HepG2 (cell line): ENCODE data around the gene GPR149. TPM values are rescaled to one million over a fixed set of nuclear protein-coding genes. Genes with fewer than 3 reads are reported as not detected.

Experiments used
- ATAC-seq: fragments of 200-7000 bp; cut with Tn5 transposase; 3 replicates; pipeline ENCODE4 v1.9.1; 2020; ENCODE audit warnings: mild to moderate bottlenecking, moderate library complexity
- BruUV-seq: library from RNA; stranded (reverse); fragments of 400-500 nt; replicated peaks from 2 replicates; lab custom pipeline; 2021; lab: Mats Ljungman, UMichigan
- CTCF ChIA-PET: fragments of 300-600 bp; formaldehyde crosslinking; extraction: SDS; loops from one replicate; lab custom pipeline; 2021; ENCODE audit warnings: low total read pairs, inconsistent platforms, low intra/inter-chr PET ratio; lab: Yijun Ruan, JAX
- POLR2A ChIA-PET: fragments of 350-600 bp; sonication (Branson Sonifier 250); formaldehyde crosslinking; loops from one replicate; lab custom pipeline; 2020; ENCODE audit warnings: antibody characterized with exemption, inconsistent platforms; lab: Yijun Ruan, JAX
- DNase-seq: peaks from one replicate; pipeline ENCODE4 v3.0.0-alpha.2; 2015; ENCODE audit warnings: low spot score
- FAIRE-seq: peaks from 3 replicates; lab custom pipeline; 2011; peaks lifted over from hg19 to GRCh38; lab: Jason Lieb, UNC
- H2AFZ ChIP-seq: one replicate; pipeline ENCODE4 v1.6.1; 2011; ENCODE audit warnings: low read length, inconsistent platforms
- H3K27ac ChIP-seq: fragments of 300-600 bp; 3 replicates; pipeline ENCODE4 v1.8.0; 2011; ENCODE audit warnings: mixed run types, mild to moderate bottlenecking, mixed read lengths, low read length, inconsistent platforms; ENCODE audit not compliant: insufficient read depth; ENCODE audit errors: extremely low read length
- H3K27me3 ChIP-seq, 2 experiments: fragments of 200-600 bp in 1 of 2; 2 replicates in 1 of 2; 3 replicates in 1 of 2; pipeline versions ENCODE4 v1.6.0 to v1.8.0; 2011; ENCODE audit warnings: low read length in 2 of 2, mild to moderate bottlenecking in 2 of 2, moderate library complexity in 2 of 2, inconsistent platforms in 1 of 2; ENCODE audit not compliant: insufficient read depth in 2 of 2, control insufficient read depth in 1 of 2
- H3K36me3 ChIP-seq, 2 experiments: fragments of 200-600 bp in 1 of 2; replicated peaks in 1 of 2; 2 replicates in 1 of 2; 3 replicates in 1 of 2; pipeline versions ENCODE4 v1.5.1 to v1.8.0; 2011; ENCODE audit warnings: low read length in 2 of 2, inconsistent platforms in 1 of 2; ENCODE audit not compliant: insufficient read depth in 2 of 2, control insufficient read depth in 1 of 2
- H3K4me1 ChIP-seq: 2 replicates; pipeline ENCODE4 v1.5.1; 2012; ENCODE audit warnings: low read length, inconsistent platforms; ENCODE audit not compliant: insufficient read depth
- H3K4me2 ChIP-seq: 2 replicates; pipeline ENCODE4 v1.6.0; 2011; ENCODE audit warnings: low read depth, low read length, inconsistent platforms
- H3K4me3 ChIP-seq, 3 experiments: fragments of 200-600 bp in 1 of 3; sonication (generic), shearing (Covaris generic) in 1 of 3; replicated peaks in 1 of 3; 2 replicates each; pipeline ENCODE4 v1.5.1; 2011 to 2016; ENCODE audit warnings: low read length in 3 of 3, inconsistent platforms in 2 of 3, low read depth in 2 of 3, mild to moderate bottlenecking in 2 of 3, control low read depth in 1 of 3, mixed read lengths in 1 of 3; ENCODE audit not compliant: insufficient read depth in 1 of 3
- H3K79me2 ChIP-seq: one replicate; pipeline ENCODE4 v1.6.1; 2011; ENCODE audit warnings: low read length, inconsistent platforms; ENCODE audit not compliant: insufficient read depth
- H3K9ac ChIP-seq: 2 replicates; pipeline ENCODE4 v1.6.0; 2011; ENCODE audit warnings: mild to moderate bottlenecking, low read depth, low read length, inconsistent platforms; ENCODE audit not compliant: insufficient read depth
- H3K9me3 ChIP-seq: 2 replicates; pipeline ENCODE4 v1.5.1; 2012; ENCODE audit warnings: mild to moderate bottlenecking, low read length
- H4K20me1 ChIP-seq: 2 replicates; pipeline ENCODE4 v1.6.0; 2011; ENCODE audit warnings: inconsistent platforms, mild to moderate bottlenecking, low read length, moderate library complexity; ENCODE audit not compliant: insufficient read depth
- CREM ChIP-seq, 2 experiments: sonication (generic) in 1 of 2; formaldehyde crosslinking in 1 of 2; IDR thresholded peaks; 2 replicates each; pipeline versions ENCODE4 v1.4.0 to v1.6.1; 2016 to 2020; ENCODE audit warnings: antibody characterized with exemption in 1 of 2, mild to moderate bottlenecking in 1 of 2, missing genetic modification reagents in 1 of 2
- DRAP1 ChIP-seq: IDR thresholded peaks from 2 replicates; pipeline ENCODE4 v1.6.1; 2016; ENCODE audit warnings: missing genetic modification reagents, missing compliant biosample characterization
- IRF1 ChIP-seq: sonication (generic); formaldehyde crosslinking; IDR thresholded peaks from 2 replicates; pipeline ENCODE4 v1.4.0; 2020; ENCODE audit warnings: low read depth, mild to moderate bottlenecking, missing genetic modification reagents
- SOX13 ChIP-seq, 3 experiments: fragments of 450-650 bp in 1 of 3; sonication (generic) in 1 of 3; formaldehyde crosslinking in 1 of 3; IDR thresholded peaks in 2 of 3; conservative IDR thresholded peaks in 1 of 3; 2 replicates each; pipeline versions ENCODE4 v1.5.0 to v1.6.1; 2016 to 2020; ENCODE audit warnings: antibody characterized with exemption in 1 of 3, mild to moderate bottlenecking in 1 of 3, missing compliant biosample characterization in 1 of 3, missing genetic modification reagents in 1 of 3, moderate library complexity in 1 of 3
- SOX6 ChIP-seq, 2 experiments: fragments of 450-650 bp in 1 of 2; sonication (generic) in 1 of 2; formaldehyde crosslinking in 1 of 2; IDR thresholded peaks; 2 replicates each; pipeline versions ENCODE4 v1.4.0 to v1.6.1; 2017 to 2020; ENCODE audit warnings: antibody characterized with exemption in 1 of 2, mild to moderate bottlenecking in 1 of 2, missing genetic modification reagents in 1 of 2
- ZBTB21 ChIP-seq: sonication (generic); formaldehyde crosslinking; IDR thresholded peaks from 2 replicates; pipeline ENCODE4 v1.4.0; 2020; ENCODE audit warnings: missing genetic modification reagents
- ZFP36 ChIP-seq: fragments of 150-350 bp; IDR thresholded peaks from 2 replicates; pipeline ENCODE4 v1.6.1; 2018; ENCODE audit warnings: borderline replicate concordance, low read length, low read depth; ENCODE audit not compliant: partially characterized antibody
- ZNF10 ChIP-seq: sonication (generic); formaldehyde crosslinking; IDR thresholded peaks from 2 replicates; pipeline ENCODE4 v1.4.0; 2020; ENCODE audit warnings: mild to moderate bottlenecking, low read depth, missing genetic modification reagents, borderline replicate concordance
- ZNF101 ChIP-seq: sonication (generic); formaldehyde crosslinking; IDR thresholded peaks from 2 replicates; pipeline ENCODE4 v1.4.0; 2020; ENCODE audit warnings: mild to moderate bottlenecking, low read depth, missing genetic modification reagents, borderline replicate concordance
- ZNF124 ChIP-seq: sonication (generic); formaldehyde crosslinking; IDR thresholded peaks from 2 replicates; pipeline ENCODE4 v1.4.0; 2020; ENCODE audit warnings: missing genetic modification reagents
- ZNF143 ChIP-seq: sonication (generic); formaldehyde crosslinking; IDR thresholded peaks from 2 replicates; pipeline ENCODE4 v1.4.0; 2020; ENCODE audit warnings: missing genetic modification reagents
- ZNF280D ChIP-seq: sonication (generic); formaldehyde crosslinking; IDR thresholded peaks from 2 replicates; pipeline ENCODE4 v1.5.1; 2020; ENCODE audit warnings: mild to moderate bottlenecking, missing genetic modification reagents
- ZNF33B ChIP-seq: sonication (generic); formaldehyde crosslinking; IDR thresholded peaks from 2 replicates; pipeline ENCODE4 v1.5.1; 2020; ENCODE audit warnings: mild to moderate bottlenecking, missing genetic modification reagents
- ZNF530 ChIP-seq: sonication (generic); formaldehyde crosslinking; IDR thresholded peaks from 2 replicates; pipeline ENCODE4 v1.5.0; 2020; ENCODE audit warnings: low read depth, mild to moderate bottlenecking, missing genetic modification reagents
- ZNF652 ChIP-seq: IDR thresholded peaks from 2 replicates; pipeline ENCODE4 v1.6.1; 2016; ENCODE audit warnings: low read depth, borderline replicate concordance
- ZNF770 ChIP-seq: sonication (generic); formaldehyde crosslinking; IDR thresholded peaks from 2 replicates; pipeline ENCODE4 v1.5.0; 2020; ENCODE audit warnings: mild to moderate bottlenecking, missing genetic modification reagents
- in situ Hi-C: cut with HindIII; loops from 2 replicates; pipeline ENCODE4 v1.10.0; 2017; ENCODE audit warnings: low pct_unique_long_range_greater_than_20kb; ENCODE audit not compliant: extremely low pct_ligation_motif_present
- intact Hi-C: fragments of 100-400 bp; cut with micrococcal nuclease; formaldehyde crosslinking; loops from one replicate; pipeline ENCODE4 v1.10.0; 2022; ENCODE audit not compliant: unreplicated experiment
- polyA plus RNA-seq, 8 experiments: library from polyadenylated mRNA; depleted of rRNA in 3 of 8; stranded (reverse) in 7 of 8; unstranded in 1 of 8; fragments of >200 nt; fragmentation: Illumina TruSeq in 4 of 8; extraction: Trizol in 4 of 8; gene quantifications; 2 replicates each; pipeline versions ENCODE4 v1.2.1 to v1.2.3, GENCODE V29; 2011 to 2016; ENCODE audit warnings: low read depth in 4 of 8, missing spikeins in 1 of 8, mixed read lengths in 1 of 8; ENCODE audit not compliant: insufficient read depth in 1 of 8
- total RNA-seq, 5 experiments: library from RNA; depleted of rRNA; stranded (reverse); fragments of >200 nt; fragmentation: Illumina TruSeq; extraction: Trizol; gene quantifications; 2 replicates each; pipeline ENCODE4 v1.2.3, GENCODE V29; 2016; ENCODE audit warnings: low read depth in 1 of 5

The GPR149 gene
- total and polyA plus RNA-seq, 2 of the 13 experiments (the other 11 are each of a cell fraction or from before 2014, with no cell fraction given) = not detected

- no peak for TF ChIP-seq ZBTB21 (CRISPR knock-in tag)
- no peak for TF ChIP-seq DRAP1 (CRISPR knock-in tag)
- no peak for TF ChIP-seq ZNF124 (CRISPR knock-in tag)
- TF ChIP-seq SOX13 (IDR thresholded peaks at IDR 0.05) = no peak
- no peak for TF ChIP-seq SOX13 (CRISPR knock-in tag; conservative IDR thresholded peaks at IDR 0.05 in 1 of 2, IDR thresholded peaks at IDR 0.05 in 1 of 2)
- no peak for TF ChIP-seq SOX6 (IDR thresholded peaks at IDR 0.05)
- no peak for TF ChIP-seq SOX6 (CRISPR knock-in tag; IDR thresholded peaks at IDR 0.05)
- TF ChIP-seq ZNF33B (CRISPR knock-in tag) = no peak
- no peak for TF ChIP-seq ZNF530 (CRISPR knock-in tag)
- TF ChIP-seq ZNF101 (CRISPR knock-in tag) = no peak
- no peak for TF ChIP-seq ZNF10 (CRISPR knock-in tag)
- TF ChIP-seq ZFP36 = no peak
- TF ChIP-seq CREM (IDR thresholded peaks at IDR 0.05) = no peak
- no peak for TF ChIP-seq CREM (CRISPR knock-in tag; IDR thresholded peaks at IDR 0.05)
- TF ChIP-seq, all 625 proteins: peak for 0
These were observed 125.1 kb downstream of the GPR149 start (continued) for GRCh38 chr3:154304936-154305335.

- Histone ChIP-seq H3K4me3 (no peak overlapping the region), H3K9me3 (no peaks in the 10 kb centered on the region), H3K4me2 (no peak overlapping the region), H3K4me1 (no peaks in the 10 kb centered on the region), H3K36me3 (peaks cover 9 to 76% of the 10 kb centered on the region in 2 experiments), H3K27me3 (no peaks in the 10 kb centered on the region), H2AFZ (no peak overlapping the region), H4K20me1 (no peaks in the 10 kb centered on the region), H3K79me2 (no peaks in the 10 kb centered on the region), H3K9ac (no peak overlapping the region), H3K27ac (no peak overlapping the region)
- no TSS peak for BruUV-seq
- in situ Hi-C loops (no loop called here), intact Hi-C loops (no loop called here)
- FAIRE-seq (no peak), ATAC-seq (no peak), DNase-seq (no peak)
- ChIA-PET POLR2A (no interaction called here), CTCF (no interaction called here)
- TF ChIP-seq ZNF770 (CRISPR knock-in tag) (no peak), ZNF652 (CRISPR knock-in tag) (no peak), IRF1 (CRISPR knock-in tag) (no peak), ZNF143 (CRISPR knock-in tag) (no peak), ZNF280D (no peak)
These were observed 125.7 kb downstream of the GPR149 start for GRCh38 chr3:154304116-154304786.
